H1 (cell line): Measurements from ENCODE around the gene GALNT9. TPM values are rescaled to one million over a fixed set of nuclear protein-coding genes. Genes with fewer than 3 reads are reported as not detected.

Source experiments
- GABPA ChIP-seq: IDR thresholded peaks from 2 replicates; pipeline ENCODE4 v1.6.1; 2011; ENCODE audit warnings: mild to moderate bottlenecking, low read length, moderate library complexity, borderline replicate concordance; ENCODE audit not compliant: insufficient read depth
- MAFK ChIP-seq: IDR thresholded peaks from 2 replicates; pipeline ENCODE4 v1.6.1; 2012; ENCODE audit warnings: low read depth, mild to moderate bottlenecking, improper control_type of control experiment, low read length
- TBP ChIP-seq: IDR thresholded peaks from 2 replicates; pipeline ENCODE4 v1.6.1; 2011; ENCODE audit warnings: low read depth, low read length, improper control_type of control experiment
- polyA plus RNA-seq, 7 experiments: library from polyadenylated mRNA; depleted of rRNA in 3 of 7; stranded (reverse) in 5 of 7; unstranded in 2 of 7; fragments of >200 nt in 5 of 7; fragments of 200-250 nt in 2 of 7; gene quantifications; 1 replicate in 5 of 7; 2 replicates in 1 of 7; 4 replicates in 1 of 7; pipeline versions ENCODE4 v1.2.1 to v1.2.3, GENCODE V29; 2011 to 2013; ENCODE audit warnings: missing spikeins in 2 of 7, mixed read lengths in 2 of 7
- total RNA-seq: library from RNA; stranded (reverse); fragmentation: NEBNext Ultra II Directional; extraction: Animal tissue kit (Norgen Biotek cat#: 25700); gene quantifications from 2 replicates; pipeline ENCODE4 v1.2.1, GENCODE V29; 2021

The GALNT9 gene
- total and polyA plus RNA-seq, 2 of the 8 experiments (the other 6 are each of a cell fraction or from before 2014, with no cell fraction given) = 2.0 to 3.6 TPM

DNA sequence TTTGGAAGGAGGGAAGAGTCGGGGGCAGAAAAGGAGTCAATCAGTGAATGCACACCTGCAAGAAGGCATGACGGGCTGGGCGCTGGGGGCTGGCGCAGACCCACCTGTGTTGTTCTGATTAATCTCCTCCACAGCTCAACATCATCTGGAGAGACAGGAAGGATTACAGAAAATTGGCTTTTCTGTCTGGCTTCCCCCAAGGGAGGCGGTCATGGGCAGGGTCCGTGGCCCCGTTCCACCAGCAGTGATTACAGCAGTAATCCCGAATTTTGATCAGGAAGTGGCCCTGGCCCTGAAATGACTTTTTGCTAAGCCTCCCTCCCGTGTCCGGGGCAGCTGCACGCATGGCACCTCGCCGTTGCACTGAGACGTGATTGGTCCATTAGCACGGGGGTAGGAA lies 24.4 kb upstream of the GALNT9 start (continued):
- TF ChIP-seq GABPA = no peak
- no peak for TF ChIP-seq TBP
- TF ChIP-seq MAFK = no peak
